ENCODE data around the gene DROSHA. TPM values are rescaled to one million over a fixed set of nuclear protein-coding genes. Genes with fewer than 3 reads are reported as not detected.

The DROSHA gene
- total RNA-seq, 1 experiment from 2014 or later = 106 TPM

- TF ChIP-seq, protein P1, sequence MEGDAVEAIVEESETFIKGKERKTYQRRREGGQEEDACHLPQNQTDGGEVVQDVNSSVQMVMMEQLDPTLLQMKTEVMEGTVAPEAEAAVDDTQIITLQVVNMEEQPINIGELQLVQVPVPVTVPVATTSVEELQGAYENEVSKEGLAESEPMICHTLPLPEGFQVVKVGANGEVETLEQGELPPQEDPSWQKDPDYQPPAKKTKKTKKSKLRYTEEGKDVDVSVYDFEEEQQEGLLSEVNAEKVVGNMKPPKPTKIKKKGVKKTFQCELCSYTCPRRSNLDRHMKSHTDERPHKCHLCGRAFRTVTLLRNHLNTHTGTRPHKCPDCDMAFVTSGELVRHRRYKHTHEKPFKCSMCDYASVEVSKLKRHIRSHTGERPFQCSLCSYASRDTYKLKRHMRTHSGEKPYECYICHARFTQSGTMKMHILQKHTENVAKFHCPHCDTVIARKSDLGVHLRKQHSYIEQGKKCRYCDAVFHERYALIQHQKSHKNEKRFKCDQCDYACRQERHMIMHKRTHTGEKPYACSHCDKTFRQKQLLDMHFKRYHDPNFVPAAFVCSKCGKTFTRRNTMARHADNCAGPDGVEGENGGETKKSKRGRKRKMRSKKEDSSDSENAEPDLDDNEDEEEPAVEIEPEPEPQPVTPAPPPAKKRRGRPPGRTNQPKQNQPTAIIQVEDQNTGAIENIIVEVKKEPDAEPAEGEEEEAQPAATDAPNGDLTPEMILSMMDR (conservative IDR thresholded peaks at IDR 0.05) = no peak
Observed at GRCh38 chr5:31478901-31479300, 53.0 kb downstream of the DROSHA start.

More at GRCh38 chr5:31478901-31479300, 53.0 kb downstream of the DROSHA start:
- Histone ChIP-seq H2AFZ (ENCODE audit: low read length) (no peak overlapping the region), H4K8ac (replicated peaks; ENCODE audit: insufficient read length, low read depth, low read length) (no peak overlapping the region), H2BK15ac (ENCODE audit: low read depth, low read length) (no peak overlapping the region), H3K23ac (ENCODE audit: insufficient read length, low read depth, low read length) (no peak overlapping the region), H2BK120ac (ENCODE audit: low read depth, low read length, poor library complexity, severe bottlenecking) (no peak overlapping the region), H3K9ac (ENCODE audit: extremely low read depth, insufficient read length, low read length) (no peak overlapping the region), H3K79me1 (ENCODE audit: insufficient read depth, low read depth, low read length, poor library complexity, severe bottlenecking) (no peaks in the 10 kb centered on the region), H3T11ph (ENCODE audit: low read length) (no peak overlapping the region), H3K4ac (ENCODE audit: low read depth, low read length) (no peak overlapping the region), H4K5ac (ENCODE audit: insufficient read length, low read depth, low read length) (no peak overlapping the region), H2BK20ac (ENCODE audit: low read depth, low read length, poor library complexity, severe bottlenecking) (no peak overlapping the region), H2BK5ac (ENCODE audit: insufficient read length, low read length) (no peak overlapping the region), H4K91ac (ENCODE audit: insufficient read length, low read depth, low read length) (no peak overlapping the region), H3K79me2 (ENCODE audit: insufficient read depth, low read length) (no peaks in the 10 kb centered on the region; the same call in 1 of the 2 replicates), H2AK5ac (ENCODE audit: insufficient read length, low read length) (no peak overlapping the region), H3K27ac (ENCODE audit: insufficient read length, low read depth, low read length) (no peak overlapping the region), H3K27me3 (ENCODE audit: insufficient read depth, low read length) (no peaks in the 10 kb centered on the region), H3K4me2 (ENCODE audit: insufficient read depth, insufficient read length, low read length) (no peak overlapping the region), H3K23me2 (ENCODE audit: insufficient read length, low read depth, low read length, poor library complexity, severe bottlenecking) (no peaks in the 10 kb centered on the region), H2BK12ac (ENCODE audit: insufficient read length, low read depth, low read length) (no peak overlapping the region), H3K4me1 (ENCODE audit: insufficient read depth, low read length) (no peaks in the 10 kb centered on the region), H4K20me1 (ENCODE audit: control insufficient read depth, insufficient read depth, insufficient read length) (no peaks in the 10 kb centered on the region), H3K14ac (ENCODE audit: insufficient read depth, low read length) (no peak overlapping the region), H3K9me3 (ENCODE audit: control insufficient read depth, low read depth, low read length) (no peaks in the 10 kb centered on the region), H3K18ac (ENCODE audit: insufficient read length, low read depth, low read length) (no peak overlapping the region), H3K56ac (ENCODE audit: insufficient read length, low read depth, low read length) (no peak overlapping the region)
- no peak overlapping the region for H3K4me3 Mint-ChIP-seq
- no peaks in the 10 kb centered on the region for H3K4me1 Mint-ChIP-seq
- H3K36me3 Mint-ChIP-seq (ENCODE audit: insufficient read depth in 1 of 3, low read depth in 3 of 3) = peaks cover 5 to 21% (median 16%) of the 10 kb centered on the region in 3 experiments; a peak in 6 of 7 replicates
- no peaks in the 10 kb centered on the region for H3K27me3 Mint-ChIP-seq (ENCODE audit: low read depth)
- no peak for DNase-seq
- H3K27ac Mint-ChIP-seq = no peak overlapping the region
- no peaks in the 10 kb centered on the region for H3K9me3 Mint-ChIP-seq

Measured in H9 (cell line).